Stimulated activated naive CD8-positive, alpha-beta T cell treated with anti-CD3 and anti-CD28 coated beads, Interleukin-15, Interleukin-2, amounts not matched to agents 100 ng/mL and 50 ng/mL, for 24 hours (primary cell): ENCODE data around the gene CETN3.

Source experiments
- H3K27ac Mint-ChIP-seq: one replicate; pipeline ENCODE4 v1.8.0; 2021; ENCODE audit warnings: mild to moderate bottlenecking, mixed read lengths
- H3K27me3 Mint-ChIP-seq: one replicate; pipeline ENCODE4 v1.8.0; 2021; ENCODE audit warnings: mixed read lengths
- H3K36me3 Mint-ChIP-seq: one replicate; pipeline ENCODE4 v1.8.0; 2021; ENCODE audit warnings: low read depth, mixed read lengths
- H3K4me1 Mint-ChIP-seq: one replicate; pipeline ENCODE4 v1.8.0; 2021; ENCODE audit warnings: low read depth, mixed read lengths
- H3K4me3 Mint-ChIP-seq: one replicate; pipeline ENCODE4 v1.8.0; 2021; ENCODE audit warnings: mild to moderate bottlenecking, mixed read lengths
- H3K9me3 Mint-ChIP-seq: one replicate; pipeline ENCODE4 v1.8.0; 2021; ENCODE audit warnings: mixed read lengths

The CETN3 gene

DNA sequence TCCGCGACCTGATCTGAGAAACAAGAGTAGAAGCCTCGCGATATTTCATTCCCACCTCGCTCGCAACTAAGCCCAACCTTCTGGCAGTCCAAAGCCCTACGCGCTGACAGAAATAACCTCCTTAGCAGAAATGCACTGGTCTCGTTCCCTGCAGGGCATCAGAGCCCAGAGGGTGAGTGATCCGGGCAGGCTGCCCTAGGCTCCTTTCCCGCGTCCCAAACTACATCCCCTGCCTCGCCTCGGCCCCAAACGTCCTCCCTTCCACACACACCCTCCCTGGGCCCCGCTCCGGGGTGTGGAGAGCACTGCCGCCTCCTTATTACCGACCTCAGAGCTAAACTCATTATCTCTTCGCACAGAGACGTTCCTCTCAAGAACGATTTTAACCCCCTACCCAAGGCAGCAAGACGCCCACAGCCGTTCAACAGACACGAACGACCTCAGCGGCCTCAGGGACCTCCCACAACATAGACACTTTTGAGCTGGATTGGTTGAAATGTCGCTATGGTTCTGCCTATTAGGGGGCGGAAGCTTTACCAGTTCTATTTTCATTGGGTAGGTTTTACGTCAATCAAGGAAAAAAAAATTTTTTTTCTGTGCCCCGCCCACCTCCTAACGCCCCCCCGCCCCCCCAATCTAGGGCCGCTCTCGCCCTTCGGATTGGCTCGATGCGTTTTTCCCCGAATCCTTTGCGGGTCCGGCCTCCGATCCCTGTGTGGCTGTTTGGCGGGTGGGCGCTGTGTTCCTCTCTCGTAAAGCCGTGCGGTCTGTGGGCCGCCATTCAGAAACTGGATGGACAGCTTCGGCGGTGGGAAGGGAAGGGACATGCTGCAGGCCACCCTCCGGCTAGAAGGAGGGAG lies at the start of gene CETN3:
Gene CETN3, minus strand, starts transcription at position 439 of the 860 bp plus-strand sequence. Its CDS starts 95 bp downstream, at position 344.
- Mint-ChIP-seq H3K4me1 (peaks cover 15% of the 10 kb centered on the region), H3K4me3 (no peak within 1 kb of the TSS), H3K27ac (no peak within 1 kb of the TSS), H3K36me3 (peaks cover 30% of the 10 kb centered on the region), H3K27me3 (no peaks in the 10 kb centered on the region), H3K9me3 (no peaks in the 10 kb centered on the region)

DNA sequence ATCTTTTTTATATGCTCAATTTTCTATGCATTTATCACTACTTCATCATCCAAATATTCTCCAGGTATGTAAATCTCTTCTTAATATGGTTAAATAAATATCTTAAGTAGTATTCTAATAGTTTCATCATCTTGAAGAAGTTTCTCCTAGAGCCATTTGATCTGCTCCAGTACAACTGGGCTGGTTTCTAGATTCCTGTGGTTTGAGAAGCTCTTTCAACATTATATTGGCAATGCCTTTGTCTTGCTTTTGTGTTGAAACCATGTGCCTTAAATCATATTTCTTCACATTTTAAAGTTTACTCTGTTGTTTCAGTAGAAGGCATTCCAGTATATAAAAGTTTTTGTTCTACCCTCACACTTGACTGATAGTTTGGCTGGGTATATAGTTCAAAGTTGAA lies 37.4 kb upstream of the CETN3 start:
- no peaks in the 10 kb centered on the region for H3K9me3 Mint-ChIP-seq
- no peaks in the 10 kb centered on the region for H3K4me1 Mint-ChIP-seq
- no peaks in the 10 kb centered on the region for H3K36me3 Mint-ChIP-seq
- H3K27me3 Mint-ChIP-seq, result peaks cover 4% of the 10 kb centered on the region
- H3K27ac Mint-ChIP-seq, result no peak overlapping the region
- no peak overlapping the region for H3K4me3 Mint-ChIP-seq

DNA sequence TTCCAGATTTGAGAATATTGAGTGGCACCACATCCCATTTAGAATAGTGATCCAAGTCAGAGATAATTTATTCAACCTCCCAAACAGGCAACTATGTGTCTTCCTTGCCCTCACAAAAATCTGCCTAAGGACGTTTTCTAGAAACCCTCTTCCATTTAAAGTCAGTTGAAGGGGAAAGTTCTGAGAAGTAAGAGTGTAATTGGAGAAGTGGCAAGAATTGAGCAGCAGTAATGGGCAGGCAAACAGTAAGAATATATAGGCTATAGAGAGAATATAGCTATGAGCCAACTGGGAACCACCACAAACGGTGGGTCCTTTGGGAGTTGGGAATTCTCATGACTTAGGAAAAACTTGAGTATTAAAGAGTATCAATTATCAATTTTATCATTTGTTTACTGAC lies 31.1 kb upstream of the CETN3 start:
- Mint-ChIP-seq H3K9me3 (no peaks in the 10 kb centered on the region), H3K27me3 (peaks cover 4% of the 10 kb centered on the region), H3K4me3 (peak overlapping the region; percentile 80), H3K4me1 (peaks cover 10% of the 10 kb centered on the region), H3K36me3 (no peaks in the 10 kb centered on the region), H3K27ac (peak overlapping the region; percentile 71)

DNA sequence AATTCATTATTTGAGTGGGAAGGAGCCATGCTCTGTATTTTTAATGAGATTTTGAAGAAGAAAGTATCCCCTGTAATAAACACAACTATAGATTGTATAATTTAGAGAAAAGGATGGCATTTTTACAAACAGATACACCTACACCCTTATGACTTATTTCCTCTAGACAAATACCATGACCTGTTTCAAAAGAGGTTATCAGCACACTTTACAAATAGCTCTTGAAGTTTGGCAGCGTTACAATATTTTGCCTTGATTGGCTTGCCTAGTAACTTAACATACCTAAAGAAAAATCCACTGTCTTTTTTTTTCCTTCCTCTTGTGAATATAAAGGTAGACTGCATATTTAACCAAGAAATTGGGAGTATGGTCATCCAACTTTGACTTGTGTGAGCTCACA lies 28.5 kb upstream of the CETN3 start:
- no peak overlapping the region for H3K4me3 Mint-ChIP-seq
- no peak overlapping the region for H3K27ac Mint-ChIP-seq
- no peaks in the 10 kb centered on the region for H3K36me3 Mint-ChIP-seq
- H3K4me1 Mint-ChIP-seq, result peaks cover 10% of the 10 kb centered on the region
- H3K9me3 Mint-ChIP-seq, result no peaks in the 10 kb centered on the region
- peaks cover 4% of the 10 kb centered on the region for H3K27me3 Mint-ChIP-seq

DNA sequence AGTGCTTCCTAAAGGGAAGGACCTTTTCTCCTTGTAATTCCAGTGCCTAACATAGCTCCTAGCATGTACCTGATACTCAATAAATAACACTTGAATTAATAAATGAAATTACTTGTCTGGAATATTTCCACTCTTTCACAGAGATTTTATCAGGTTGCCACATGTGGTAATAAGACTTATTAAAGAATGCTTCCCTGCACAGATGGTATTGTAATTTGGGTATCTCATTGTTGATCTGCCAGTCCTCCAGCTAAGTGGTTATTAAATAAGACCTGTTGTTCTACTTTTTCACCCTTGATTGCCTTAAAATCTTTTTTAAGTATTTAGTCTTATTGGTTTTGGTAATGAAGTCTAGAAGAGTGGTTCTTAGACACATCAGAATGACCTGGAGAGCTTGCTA lies 28.1 kb upstream of the CETN3 start:
- no peak overlapping the region for H3K27ac Mint-ChIP-seq
- H3K27me3 Mint-ChIP-seq, result peaks cover 4% of the 10 kb centered on the region
- H3K4me1 Mint-ChIP-seq, result peaks cover 10% of the 10 kb centered on the region
- no peaks in the 10 kb centered on the region for H3K36me3 Mint-ChIP-seq
- no peaks in the 10 kb centered on the region for H3K9me3 Mint-ChIP-seq
- H3K4me3 Mint-ChIP-seq, result no peak overlapping the region

DNA sequence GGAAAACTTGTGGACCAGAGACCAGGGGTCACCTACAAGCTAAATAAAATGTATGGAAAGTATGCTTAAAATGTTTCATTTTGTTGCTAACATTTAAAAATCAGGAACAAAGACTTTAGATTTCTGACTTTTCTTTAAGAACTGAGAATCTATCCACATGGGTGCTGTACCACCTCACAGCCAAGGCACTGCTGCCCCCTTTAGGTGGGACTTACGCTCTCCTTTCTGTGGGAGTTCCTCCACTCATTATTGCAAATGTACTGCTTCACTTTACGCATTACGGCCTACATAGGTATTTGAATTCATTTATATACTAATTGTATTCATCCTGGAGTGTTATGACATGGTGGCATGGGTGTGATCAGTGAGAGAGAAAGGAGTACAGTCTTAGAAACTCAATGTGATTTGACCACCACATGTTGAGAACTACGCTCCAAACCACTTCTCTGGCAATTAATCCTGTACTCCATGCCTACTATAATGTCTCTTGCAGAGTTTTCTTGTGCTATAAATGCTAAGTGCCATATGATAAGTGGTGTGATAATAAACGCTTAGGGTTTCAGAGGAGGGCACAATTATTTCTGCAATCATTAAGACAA lies 24.7 kb upstream of the CETN3 start:
- H3K9me3 Mint-ChIP-seq, result no peaks in the 10 kb centered on the region
- H3K4me1 Mint-ChIP-seq, result no peaks in the 10 kb centered on the region
- peaks cover 8% of the 10 kb centered on the region for H3K27me3 Mint-ChIP-seq
- no peak overlapping the region for H3K4me3 Mint-ChIP-seq
- no peaks in the 10 kb centered on the region for H3K36me3 Mint-ChIP-seq
- no peak overlapping the region for H3K27ac Mint-ChIP-seq

DNA sequence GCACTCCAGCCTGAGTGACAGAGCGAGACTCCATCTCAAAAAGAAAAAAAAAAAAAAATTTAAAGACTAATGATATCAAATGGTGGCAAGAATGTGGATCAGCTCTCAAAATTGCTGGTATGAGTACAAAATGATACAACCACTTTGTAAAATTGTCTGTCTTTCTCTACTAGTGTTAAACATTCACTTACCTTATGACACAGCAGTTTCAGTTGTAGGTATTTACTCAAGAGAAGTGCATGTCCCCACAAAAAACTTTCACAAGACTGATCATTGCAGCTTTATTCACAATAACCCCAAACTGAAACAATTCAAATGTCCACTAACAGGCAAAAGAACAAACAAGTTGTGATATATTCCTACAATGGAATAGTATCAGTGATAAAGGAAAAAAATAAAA lies 14.7 kb upstream of the CETN3 start:
- H3K36me3 Mint-ChIP-seq, result no peaks in the 10 kb centered on the region
- peaks cover 3% of the 10 kb centered on the region for H3K4me1 Mint-ChIP-seq
- peaks cover 8% of the 10 kb centered on the region for H3K27me3 Mint-ChIP-seq
- H3K4me3 Mint-ChIP-seq, result no peak overlapping the region
- H3K9me3 Mint-ChIP-seq, result no peaks in the 10 kb centered on the region
- no peak overlapping the region for H3K27ac Mint-ChIP-seq

DNA sequence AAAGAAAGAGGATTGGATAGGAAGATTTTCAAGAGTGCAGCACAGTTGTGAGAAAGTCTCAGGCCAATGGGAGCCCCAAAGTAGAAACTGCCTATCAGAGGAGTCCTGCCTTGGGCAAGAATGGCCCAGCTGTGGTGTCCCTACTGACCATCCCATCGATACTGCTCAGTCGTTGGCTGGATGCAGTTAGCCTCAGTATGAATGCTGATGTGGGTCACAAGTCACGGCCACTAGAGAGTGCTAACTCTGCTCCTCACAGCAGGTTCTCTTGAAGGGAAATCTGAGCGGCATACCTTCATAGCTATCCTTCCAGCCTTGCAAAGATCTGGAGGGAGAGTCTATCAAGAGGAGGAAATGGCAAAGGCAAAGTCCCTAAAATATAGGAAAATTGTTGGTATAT lies 11.6 kb upstream of the CETN3 start:
- Mint-ChIP-seq H3K36me3 (no peaks in the 10 kb centered on the region), H3K4me3 (no peak overlapping the region), H3K27me3 (peaks cover 10% of the 10 kb centered on the region), H3K27ac (no peak overlapping the region), H3K4me1 (no peaks in the 10 kb centered on the region), H3K9me3 (no peaks in the 10 kb centered on the region)

DNA sequence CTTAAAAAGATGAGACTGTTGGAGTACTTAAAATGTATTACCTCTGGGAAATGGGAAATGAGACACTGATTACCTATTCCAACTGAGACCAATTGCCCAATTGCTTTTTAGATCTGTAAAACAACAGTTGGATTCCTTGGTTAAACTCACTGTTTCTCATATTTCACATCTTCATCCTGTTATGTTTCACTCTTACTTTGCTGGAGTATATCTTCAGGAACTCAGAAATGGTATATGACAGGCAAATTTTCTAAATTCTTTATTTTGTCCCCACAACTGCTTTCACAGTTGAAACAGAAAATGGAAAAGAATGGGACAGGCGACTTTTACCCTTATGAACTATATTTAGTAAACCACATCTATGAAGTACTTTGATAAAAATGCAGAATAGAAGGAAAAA lies 8.7 kb upstream of the CETN3 start:
- Mint-ChIP-seq H3K27me3 (peaks cover 10% of the 10 kb centered on the region), H3K9me3 (peaks cover 4% of the 10 kb centered on the region), H3K4me3 (no peak overlapping the region), H3K36me3 (peaks cover 6% of the 10 kb centered on the region), H3K4me1 (no peaks in the 10 kb centered on the region), H3K27ac (no peak overlapping the region)

DNA sequence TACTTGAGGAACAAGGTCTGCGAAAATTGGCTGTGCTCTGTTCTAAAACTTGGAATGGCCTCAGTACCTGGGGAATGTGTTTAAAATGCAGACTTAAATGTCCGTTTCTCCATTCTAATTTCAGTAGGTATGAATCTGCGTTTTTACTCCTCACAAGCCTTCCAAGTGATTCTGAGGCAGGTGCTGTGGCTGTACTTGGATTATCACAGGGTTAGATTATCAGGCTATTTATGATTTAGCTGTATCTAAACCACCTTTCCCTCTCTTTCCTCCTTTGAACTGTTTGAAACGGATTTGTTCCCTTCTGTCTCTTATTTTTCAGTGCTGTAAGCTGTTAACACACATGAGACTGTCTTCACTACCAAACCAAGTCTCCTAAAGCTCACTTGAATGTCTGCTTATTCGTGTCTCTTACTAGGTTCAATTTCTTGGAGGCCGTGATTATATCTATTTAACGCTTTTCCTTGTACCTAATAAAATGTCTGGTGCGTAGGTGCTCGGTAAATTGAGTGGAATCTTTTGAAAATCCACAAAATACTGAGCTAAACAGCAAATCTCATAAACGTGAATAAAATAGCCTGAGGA lies 714 bp upstream of the CETN3 start:
- Mint-ChIP-seq H3K27ac (no peak overlapping the region), H3K4me3 (no peak overlapping the region), H3K4me1 (peaks cover 15% of the 10 kb centered on the region)

DNA sequence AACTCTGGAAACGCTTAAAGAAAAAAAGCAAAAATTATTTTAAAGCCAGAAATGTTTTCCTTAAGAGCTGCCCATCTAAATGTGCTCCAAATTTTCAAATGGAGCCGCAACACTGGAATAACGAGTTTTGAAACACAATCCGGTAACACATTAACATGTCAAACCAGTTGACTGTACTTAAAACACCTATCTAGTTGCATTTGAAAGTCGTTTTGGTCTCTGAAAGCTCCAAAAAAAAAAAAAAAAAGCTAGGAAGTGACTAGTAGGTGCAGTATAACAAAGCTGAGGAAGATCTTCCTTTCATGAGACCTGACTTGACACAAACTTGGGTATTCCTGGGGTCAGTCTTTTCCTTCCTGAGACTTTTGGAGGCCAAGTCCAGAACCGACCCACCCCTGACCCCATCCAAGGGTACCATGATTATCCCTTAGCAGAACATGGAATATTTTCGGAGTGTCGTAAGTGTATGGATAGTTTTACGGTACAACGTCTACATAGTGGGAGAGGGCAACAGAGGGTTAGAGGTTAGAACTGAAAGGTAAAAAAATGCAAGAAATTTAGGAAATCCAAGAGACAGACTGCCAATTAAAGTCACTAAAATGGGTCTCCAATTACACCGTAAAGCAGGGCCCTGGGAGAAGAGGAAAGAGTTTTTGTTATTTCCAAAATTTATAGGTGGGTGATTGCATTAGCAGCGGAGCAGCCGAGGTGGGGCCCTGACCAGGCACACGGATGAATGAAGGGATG lies 812 bp downstream of the CETN3 start:
- H3K4me3 Mint-ChIP-seq, result no peak overlapping the region
- H3K9me3 Mint-ChIP-seq, result no peaks in the 10 kb centered on the region
- peaks cover 15% of the 10 kb centered on the region for H3K4me1 Mint-ChIP-seq
- peaks cover 35% of the 10 kb centered on the region for H3K36me3 Mint-ChIP-seq
- no peaks in the 10 kb centered on the region for H3K27me3 Mint-ChIP-seq
- H3K27ac Mint-ChIP-seq, result no peak overlapping the region

More for the DNA sequence above, 714 bp upstream of the CETN3 start:
- peaks cover 24% of the 10 kb centered on the region for H3K36me3 Mint-ChIP-seq
- H3K9me3 Mint-ChIP-seq, result peaks cover 4% of the 10 kb centered on the region
- no peaks in the 10 kb centered on the region for H3K27me3 Mint-ChIP-seq

DNA sequence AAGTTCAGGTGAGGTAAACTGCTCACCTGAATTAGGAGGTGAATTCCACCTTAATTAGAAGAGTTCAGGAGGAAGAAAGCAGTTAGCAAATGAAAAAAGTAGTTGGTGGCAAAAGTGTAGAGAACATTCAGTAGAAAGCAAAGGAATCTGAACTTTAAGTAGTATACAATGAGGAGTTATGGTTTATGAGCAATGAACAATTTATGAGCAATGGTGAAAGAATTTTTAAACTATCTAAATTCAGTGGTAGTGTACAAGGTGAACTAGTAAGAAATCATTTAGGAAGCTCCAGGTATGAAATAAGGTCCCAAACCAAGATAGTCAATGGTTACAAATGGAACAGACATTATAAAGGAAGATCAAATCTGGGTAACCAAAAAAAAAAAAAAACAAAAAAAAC lies 3.1 kb downstream of the CETN3 start:
- H3K36me3 Mint-ChIP-seq, result peaks cover 40% of the 10 kb centered on the region
- no peaks in the 10 kb centered on the region for H3K27me3 Mint-ChIP-seq
- peaks cover 18% of the 10 kb centered on the region for H3K4me1 Mint-ChIP-seq
- H3K9me3 Mint-ChIP-seq, result no peaks in the 10 kb centered on the region
- no peak overlapping the region for H3K27ac Mint-ChIP-seq
- H3K4me3 Mint-ChIP-seq, result no peak overlapping the region

DNA sequence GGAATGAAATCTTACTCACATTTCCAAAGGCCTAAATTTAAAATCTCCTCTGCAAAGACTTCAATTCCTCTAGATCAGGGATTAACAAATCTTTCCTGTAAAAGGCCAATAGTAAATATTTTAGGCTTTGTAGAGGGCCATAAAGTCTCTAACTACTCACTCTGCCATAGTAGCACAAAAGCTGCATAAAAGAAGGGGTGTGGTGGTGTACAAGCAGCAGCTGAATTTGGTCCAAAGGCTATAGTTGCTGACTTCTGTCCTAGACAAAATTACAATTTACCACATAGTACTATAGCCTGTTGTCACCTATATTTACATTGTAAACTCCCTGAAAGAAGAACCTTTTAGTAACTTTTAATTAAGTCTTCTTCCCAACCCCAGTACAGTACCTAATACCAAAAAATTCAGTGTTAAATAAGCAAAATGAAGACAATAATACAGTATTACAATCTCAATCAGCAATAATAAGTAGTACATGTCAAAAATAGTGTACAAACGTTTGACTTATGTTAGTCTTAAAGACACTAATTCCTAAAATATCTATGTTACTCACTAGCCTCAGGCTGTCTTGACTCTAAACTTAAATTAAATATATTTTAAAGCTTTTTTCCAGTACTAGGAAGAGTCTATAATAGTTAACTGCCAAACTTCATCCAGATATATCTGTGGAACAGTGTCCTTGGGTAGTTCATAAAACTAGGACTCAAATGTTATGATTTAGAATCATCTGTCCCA lies 6.9 kb downstream of the CETN3 start:
- H3K4me3 Mint-ChIP-seq, result no peak overlapping the region
- no peaks in the 10 kb centered on the region for H3K9me3 Mint-ChIP-seq
- H3K27me3 Mint-ChIP-seq, result no peaks in the 10 kb centered on the region
- peaks cover 23% of the 10 kb centered on the region for H3K4me1 Mint-ChIP-seq
- peaks cover 61% of the 10 kb centered on the region for H3K36me3 Mint-ChIP-seq
- no peak overlapping the region for H3K27ac Mint-ChIP-seq

DNA sequence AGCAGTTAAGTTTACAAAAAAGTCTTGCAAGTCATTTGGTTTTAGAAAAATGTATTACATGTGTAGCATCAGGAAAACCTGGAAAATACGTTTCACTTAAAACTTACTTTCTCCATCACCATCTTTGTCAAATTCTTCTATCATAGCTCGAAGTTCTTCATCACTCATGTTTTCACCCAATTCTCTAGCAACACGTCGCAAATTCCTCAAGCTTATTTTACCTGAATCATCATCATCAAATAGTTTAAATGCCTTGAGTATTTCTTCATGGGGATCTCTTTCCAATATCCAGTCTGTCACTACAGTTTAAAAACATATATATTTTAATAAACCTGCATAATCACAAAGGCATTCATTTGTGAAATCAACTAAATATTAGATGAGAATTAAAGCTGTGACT lies 10.3 kb downstream of the CETN3 start:
- H3K27ac Mint-ChIP-seq, result no peak overlapping the region
- no peaks in the 10 kb centered on the region for H3K27me3 Mint-ChIP-seq
- H3K4me3 Mint-ChIP-seq, result no peak overlapping the region
- H3K36me3 Mint-ChIP-seq, result peaks cover 47% of the 10 kb centered on the region
- H3K9me3 Mint-ChIP-seq, result no peaks in the 10 kb centered on the region
- peaks cover 8% of the 10 kb centered on the region for H3K4me1 Mint-ChIP-seq
